ENCODE measurements around the gene TEDC1.

Gene TEDC1

DNA sequence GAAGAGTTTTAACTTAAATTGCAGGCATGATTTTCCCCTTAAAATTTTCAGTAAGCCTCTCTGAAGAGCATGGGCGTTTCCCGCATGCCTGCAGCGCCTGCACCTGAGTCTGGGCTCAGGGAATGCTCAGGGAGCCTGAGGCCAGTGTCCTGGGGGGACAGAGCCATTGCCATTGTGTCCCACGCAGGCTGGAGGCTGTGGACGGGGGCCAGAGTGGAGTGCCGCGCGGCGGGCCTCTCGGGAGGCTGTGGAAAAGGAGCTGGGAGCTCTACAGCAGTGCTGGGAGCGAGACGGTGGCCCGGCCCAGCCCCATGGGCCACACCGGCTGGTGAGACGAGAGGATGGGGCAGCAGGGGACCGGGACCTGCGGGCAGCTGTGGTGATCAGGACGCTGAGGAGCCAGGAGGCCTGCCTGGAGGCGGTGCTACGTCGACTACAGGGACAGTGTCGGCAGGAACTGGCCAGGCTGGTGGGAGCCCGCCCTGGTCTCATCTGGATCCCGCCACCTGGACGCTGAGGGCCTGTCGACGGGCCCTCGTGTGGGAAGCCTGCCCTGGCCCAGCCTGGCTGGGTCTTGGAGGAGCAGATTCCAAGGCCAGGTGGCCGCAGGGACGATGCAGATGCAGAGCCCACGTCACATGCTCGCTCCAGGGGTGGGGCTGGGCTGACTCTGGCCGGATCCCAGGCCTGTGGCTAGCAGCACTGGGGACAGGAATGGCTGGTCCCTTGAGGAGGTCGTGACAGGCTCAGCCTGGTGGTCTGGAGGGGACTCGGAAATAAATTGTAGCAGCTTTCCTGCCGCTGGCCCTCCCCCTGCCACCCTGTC lies 7.6 kb downstream of the TEDC1 start:
- H3K4me3 ChIP-seq (ENCODE audit: low read depth, low read length), result no peak overlapping the region
- TF ChIP-seq CTCF (IDR thresholded peaks at IDR 0.05; ENCODE audit: insufficient read depth, low read length, missing control alignments), result no peak
- ChIA-PET CTCF (no interaction called here), POLR2A (no interaction called here)
- DNase-seq (ENCODE audit: low read depth, low spot score), result no peak

DNA sequence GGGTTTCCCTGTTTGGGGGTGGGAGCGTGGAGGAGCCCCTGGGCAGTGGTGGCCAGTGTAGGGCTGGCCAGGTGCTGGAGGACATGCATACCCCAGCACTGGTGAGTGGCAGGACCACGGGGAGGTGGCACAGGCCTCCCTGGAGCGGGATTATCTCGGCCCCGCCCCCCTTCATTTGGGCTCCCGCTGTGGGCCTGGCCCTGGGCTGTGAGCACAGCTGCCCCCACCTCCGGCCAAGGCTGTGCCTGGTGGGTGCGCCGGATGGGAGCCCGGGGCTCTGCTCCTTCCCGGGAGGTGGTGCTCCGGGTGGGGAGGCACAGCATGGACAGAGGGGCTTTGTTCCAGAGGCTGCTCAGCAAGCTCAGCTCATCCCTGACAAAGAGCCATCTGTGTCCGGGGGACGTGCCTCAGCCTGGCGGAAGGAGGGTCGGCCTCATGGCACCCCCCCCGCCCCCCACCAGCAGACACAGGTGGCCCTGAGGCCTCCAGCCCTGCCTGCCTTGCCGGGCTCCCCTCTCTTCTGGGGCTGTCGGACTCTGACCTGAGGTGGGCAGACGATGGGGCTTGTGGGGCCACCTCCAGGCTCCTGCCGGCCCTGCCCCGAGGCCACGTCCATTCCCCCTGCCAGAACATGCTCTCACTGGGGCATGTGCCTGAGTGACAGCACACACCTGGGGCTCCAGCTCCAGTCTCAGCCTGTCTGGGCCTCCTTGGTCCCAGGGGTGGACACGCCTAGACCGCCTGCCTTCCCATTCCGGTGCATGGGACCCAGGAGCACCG lies 8.4 kb downstream of the TEDC1 start:
- POLR2A ChIA-PET, result interaction anchor here (0.8 kb wide), 1 partner anchor 442 kb away, joined by 3 read pairs; no protein-coding TSS in a partner anchor
- no peak for TF ChIP-seq CTCF (IDR thresholded peaks at IDR 0.05; ENCODE audit: insufficient read depth, low read length, missing control alignments)
- no peak for DNase-seq (ENCODE audit: low read depth, low spot score)
- CTCF ChIA-PET, result interaction anchor here (0.8 to 1.3 kb wide), 3 partner anchors 9 to 29 kb away, joined by 3 to 4 read pairs (median 4); no protein-coding TSS in a partner anchor
- H3K4me3 ChIP-seq (ENCODE audit: low read depth, low read length), result no peak overlapping the region

DNA sequence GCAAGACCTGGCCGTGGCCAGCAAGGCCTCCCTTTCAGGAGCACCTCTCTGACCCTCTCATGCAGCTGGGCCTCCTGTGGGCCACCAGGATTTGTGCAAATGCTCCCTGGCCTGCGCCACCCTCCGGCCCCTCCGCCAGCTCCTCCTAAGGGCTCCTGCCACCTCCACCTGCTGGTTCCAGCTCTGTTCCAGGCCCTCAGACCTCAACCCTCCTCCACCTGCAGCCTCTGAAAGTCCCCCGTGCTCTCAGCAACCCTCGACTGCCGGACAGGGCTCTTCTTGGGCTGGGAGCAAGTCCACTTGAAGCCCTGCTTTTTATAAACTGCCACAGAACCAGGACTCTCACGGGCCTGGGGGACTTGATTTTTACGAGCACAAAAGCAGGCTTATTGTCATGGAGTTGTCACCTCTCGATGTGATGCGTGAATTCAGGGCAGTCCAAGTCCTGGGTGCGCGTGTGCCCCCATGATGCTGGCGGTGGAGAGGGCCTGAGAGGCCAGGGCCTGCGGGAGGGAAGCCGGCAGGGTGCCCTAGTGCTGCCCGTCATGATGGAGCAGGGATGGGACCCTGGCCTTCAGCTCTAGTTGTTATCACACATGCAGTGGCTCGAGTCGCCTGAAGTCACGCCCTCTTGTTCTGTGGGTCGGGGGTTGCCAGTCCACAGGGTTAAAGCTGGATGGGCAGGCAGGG lies 9.1 kb downstream of the TEDC1 start:
- TF ChIP-seq CTCF (IDR thresholded peaks at IDR 0.05; ENCODE audit: insufficient read depth, low read length, missing control alignments), result no peak
- DNase-seq (ENCODE audit: low read depth, low spot score), result no peak
- no peak overlapping the region for H3K4me3 ChIP-seq (ENCODE audit: low read depth, low read length)
- ChIA-PET POLR2A (interaction anchor here (0.7 to 0.8 kb wide), 2 partner anchors 19 to 443 kb away, joined by 3 to 5 read pairs; no protein-coding TSS in a partner anchor), CTCF (interaction anchor here (0.8 to 1.3 kb wide), 3 partner anchors 10 to 28 kb away, joined by 3 to 4 read pairs (median 4); no protein-coding TSS in a partner anchor)

DNA sequence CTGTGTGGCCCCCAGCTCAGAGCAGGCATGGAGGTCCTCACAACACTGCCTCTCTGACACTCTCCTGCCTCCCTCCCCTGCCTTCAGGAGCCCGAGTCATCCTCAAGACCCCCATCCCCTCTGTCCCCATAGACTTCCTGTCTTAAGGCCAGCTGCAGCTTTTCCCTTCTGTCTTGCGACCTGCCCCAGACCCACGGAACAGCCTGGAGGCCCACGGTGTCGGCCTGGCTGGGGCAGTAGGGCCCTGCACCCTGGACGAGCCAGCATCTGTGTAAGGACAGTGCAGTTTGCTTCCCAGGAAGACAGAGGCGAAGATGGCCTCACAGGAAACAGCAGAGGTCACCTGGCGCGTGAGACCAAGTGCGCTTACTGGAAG lies 9.7 kb downstream of the TEDC1 start:
- no peak for DNase-seq (ENCODE audit: low read depth, low spot score)
- ChIA-PET POLR2A (interaction anchor here (0.7 kb wide), 1 partner anchor 20 kb away, joined by 5 read pairs; no protein-coding TSS in a partner anchor), CTCF (interaction anchor here (1.2 to 1.4 kb wide), 3 partner anchors 10 to 28 kb away, joined by 4 read pairs; no protein-coding TSS in a partner anchor)
- H3K4me3 ChIP-seq (ENCODE audit: low read depth, low read length), result no peak overlapping the region
- TF ChIP-seq CTCF (IDR thresholded peaks at IDR 0.05; ENCODE audit: insufficient read depth, low read length, missing control alignments), result no peak

GRCh38 chr14:105501504-105502291 lies 10.7 kb downstream of the TEDC1 start:
- ChIA-PET POLR2A (no interaction called here), CTCF (interaction anchor here (1.4 kb wide), 1 partner anchor 21 kb away, joined by 4 read pairs; no protein-coding TSS in a partner anchor)
- TF ChIP-seq CTCF (IDR thresholded peaks at IDR 0.05; ENCODE audit: insufficient read depth, low read length, missing control alignments), result no peak
- DNase-seq (ENCODE audit: low read depth, low spot score), result no peak
- H3K4me3 ChIP-seq (ENCODE audit: low read depth, low read length), result no peak overlapping the region
